Stimulated activated CD8-positive, alpha-beta memory T cell treated with anti-CD3 and anti-CD28 coated beads, Interleukin-15, amount 100 ng/mL, for 24 hours (primary cell): Measurements from ENCODE around the gene CARM1.
"Not testable (repeated sequence)": the region's sequence is repeated elsewhere in the genome, so short reads cannot be mapped to it uniquely, and the experiment has no call there.

ENCODE experiments used
- DNase-seq: peaks from one replicate; pipeline ENCODE4 v3.0.0-alpha.2; 2020; ENCODE audit warnings: low read depth

Gene CARM1

DNA sequence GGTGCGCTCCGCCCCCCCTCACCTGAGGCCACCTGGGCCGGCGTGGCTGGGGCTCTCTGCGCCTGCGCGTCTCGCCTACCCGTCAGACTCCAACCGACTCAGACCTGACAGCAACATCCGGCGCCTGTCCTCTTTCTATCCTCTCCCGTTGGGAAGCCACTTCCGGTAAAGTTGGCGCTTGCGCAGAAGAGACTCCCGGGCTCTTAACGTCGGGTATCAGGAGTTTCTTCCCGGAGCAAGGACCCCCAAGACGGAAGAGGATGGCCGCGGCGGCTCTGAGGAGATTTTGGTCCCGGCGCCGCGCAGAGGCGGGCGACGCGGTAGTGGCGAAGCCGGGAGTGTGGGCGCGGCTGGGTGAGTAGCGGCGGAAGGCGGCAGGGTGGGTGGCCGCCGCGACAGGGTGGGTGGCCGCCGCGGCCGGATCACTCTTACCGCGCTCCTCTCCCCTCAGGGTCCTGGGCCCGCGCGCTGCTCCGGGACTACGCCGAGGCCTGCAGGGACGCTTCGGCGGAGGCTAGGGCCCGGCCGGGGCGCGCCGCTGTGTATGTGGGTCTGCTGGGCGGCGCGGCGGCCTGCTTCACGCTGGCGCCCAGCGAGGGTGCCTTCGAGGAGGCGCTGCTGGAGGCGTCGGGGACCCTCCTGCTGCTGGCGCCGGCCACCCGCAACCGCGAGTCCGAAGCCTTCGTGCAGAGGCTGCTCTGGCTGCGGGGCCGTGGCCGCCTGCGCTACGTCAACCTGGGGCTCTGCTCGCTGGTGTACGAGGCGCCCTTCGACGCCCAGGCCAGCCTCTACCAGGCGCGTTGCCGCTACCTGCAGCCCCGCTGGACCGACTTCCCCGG, 57.4 kb downstream of the CARM1 start, which contains the start of the genes TIMM29 and YIPF2:
Gene TIMM29, plus strand, starts transcription at position 249 of the 839 bp plus-strand sequence. Its CDS starts 12 bp downstream, at position 261.
Gene YIPF2, minus strand, starts transcription at position 77 of the 839 bp plus-strand sequence. CDS start 229 bp downstream, outside the sequence.
- DNase-seq, result peak; percentile 80

- DNase-seq, result no peak
Observed at GRCh38 chr19:10929402-10929794, 58.0 kb downstream of the CARM1 start.

DNA sequence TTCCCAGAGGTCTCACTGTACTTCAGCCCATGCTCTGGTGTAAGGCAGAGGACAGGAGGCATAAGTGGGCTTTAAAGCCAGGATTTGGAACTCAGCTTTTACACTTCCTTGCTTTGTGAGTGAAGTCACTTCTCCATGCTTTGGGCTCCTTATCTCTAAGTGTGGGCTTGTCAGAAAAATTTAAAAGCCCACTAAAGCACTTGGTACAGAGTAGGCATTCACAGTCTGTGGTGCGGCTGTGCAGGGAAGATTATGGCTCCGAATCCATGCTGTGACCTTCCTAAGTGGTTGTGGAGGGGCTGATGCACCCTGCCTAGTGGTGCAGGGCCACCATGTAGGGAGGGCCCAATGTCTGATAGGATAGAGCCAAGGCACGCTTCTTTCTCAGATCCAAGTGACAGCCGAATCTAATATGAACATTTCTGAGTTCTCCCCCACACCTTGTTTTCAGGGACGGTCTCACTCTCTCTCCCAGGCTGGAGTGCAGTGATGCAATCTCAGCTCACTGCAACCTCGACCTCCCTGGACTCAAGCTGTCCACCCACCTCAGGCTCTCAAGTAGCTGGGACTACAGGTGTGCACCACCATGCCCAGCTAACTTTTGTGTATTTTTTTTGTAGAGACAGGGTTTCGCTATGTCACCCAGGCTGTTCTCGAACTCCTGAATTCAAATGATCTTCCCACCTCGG, 64.2 kb downstream of the CARM1 start:
- DNase-seq, result no peak

DNA sequence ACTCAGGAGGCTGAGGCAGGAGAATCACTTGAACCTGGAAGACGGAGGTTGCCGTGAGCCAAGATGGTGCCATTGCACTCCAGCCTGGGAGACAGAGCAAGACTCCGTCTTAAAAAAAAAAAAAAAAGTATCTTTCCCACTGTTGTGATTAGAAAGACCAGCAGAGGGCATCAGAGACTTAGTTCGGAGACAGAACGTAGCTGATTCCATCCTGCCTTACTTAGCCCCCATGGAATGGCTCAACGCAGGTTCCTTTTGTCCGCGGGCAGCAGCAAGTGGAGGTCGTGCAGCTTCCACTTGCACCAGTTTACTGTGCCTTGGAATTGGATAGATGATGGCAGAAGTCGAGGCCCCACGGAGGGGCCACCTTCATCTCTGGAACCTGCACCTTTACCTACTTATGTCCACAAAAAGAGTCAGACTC, 65.3 kb downstream of the CARM1 start:
- DNase-seq, result no peak

DNA sequence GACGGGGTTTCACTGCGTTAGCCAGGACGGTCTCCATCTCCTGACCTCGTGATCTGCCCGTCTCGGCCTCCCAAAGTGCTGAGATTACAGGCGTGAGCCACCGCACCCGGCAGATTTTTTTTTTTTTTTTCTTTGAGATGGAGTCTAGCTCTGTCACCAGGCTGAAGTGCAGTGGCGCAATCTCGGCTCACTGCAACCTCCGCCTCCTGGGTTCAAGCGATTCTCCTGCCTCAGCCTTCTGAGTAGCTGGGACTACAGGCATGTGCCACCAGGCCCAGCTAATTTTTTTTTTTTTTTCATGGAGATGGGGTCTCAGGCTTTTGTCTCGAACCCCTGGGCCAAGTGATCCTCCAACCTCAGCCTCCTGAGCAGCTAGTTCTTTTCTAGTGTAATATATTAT, 70.3 kb downstream of the CARM1 start:
- DNase-seq, result not testable (repeated sequence)

- not testable (repeated sequence) for DNase-seq
Observed at GRCh38 chr19:10943412-10943811, 72.1 kb downstream of the CARM1 start.

DNA sequence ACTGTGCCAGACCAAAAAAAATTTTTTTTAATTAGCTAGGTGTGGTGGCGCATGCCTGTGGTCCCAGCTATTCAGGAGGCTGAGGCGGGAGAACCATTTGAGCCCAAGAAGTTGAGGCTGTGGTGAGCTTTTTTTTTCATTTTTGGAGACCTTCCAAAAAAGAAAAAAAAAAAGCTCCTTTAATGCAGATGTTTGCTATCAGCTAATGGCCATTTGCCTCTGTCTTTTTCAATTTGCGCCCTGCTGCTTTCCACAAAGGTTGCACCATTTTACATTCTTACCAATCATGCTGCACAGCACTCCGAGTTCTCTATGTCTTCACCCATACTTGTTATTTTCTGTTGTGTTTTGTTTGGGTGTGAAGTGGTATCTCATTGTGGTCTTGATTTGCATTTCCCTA, 73.9 kb downstream of the CARM1 start:
- DNase-seq, result no peak

- no peak for DNase-seq
Observed at GRCh38 chr19:10946958-10947657, 75.8 kb downstream of the CARM1 start.

- no peak for DNase-seq
Observed at GRCh38 chr19:10952809-10953208, 81.5 kb downstream of the CARM1 start.

- DNase-seq, result not testable (repeated sequence)
Observed at GRCh38 chr19:10959277-10959968, 88.1 kb downstream of the CARM1 start.

- DNase-seq, result peak; percentile 95
Observed at GRCh38 chr19:10960314-10961072, 89.1 kb downstream of the CARM1 start, which contains the start of gene SMARCA4. Gene SMARCA4 (plus strand): TSS chr19:10961030. CDS start chr19:10984152, 23,122 bp downstream.

- no peak for DNase-seq
Observed at GRCh38 chr19:10961073-10961860, 89.9 kb downstream of the CARM1 start.

- no peak for DNase-seq
Observed at GRCh38 chr19:10962863-10963262, 91.5 kb downstream of the CARM1 start.

DNA sequence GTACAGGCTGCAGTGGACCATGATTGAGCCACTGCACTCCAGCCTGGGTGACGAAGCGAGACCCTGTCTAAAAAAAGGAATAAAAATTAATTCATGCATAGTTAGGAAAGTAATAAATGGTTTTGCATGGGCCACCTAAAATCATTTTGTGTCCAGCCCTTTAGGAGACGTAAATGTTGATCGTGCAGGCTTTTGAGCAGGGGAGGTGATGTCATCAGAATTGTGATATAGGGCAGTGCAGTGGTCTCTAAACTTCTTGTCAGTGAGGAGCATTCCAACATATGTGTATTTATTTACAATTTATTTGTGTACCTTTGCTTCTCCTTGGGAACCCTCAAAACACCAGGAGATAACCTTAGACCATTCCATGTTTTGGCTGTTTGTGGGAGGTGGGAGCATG, 92.5 kb downstream of the CARM1 start:
- no peak for DNase-seq

GRCh38 chr19:10964903-10965302, 93.5 kb downstream of the CARM1 start:
- no peak for DNase-seq

- no peak for DNase-seq
Observed at GRCh38 chr19:10965398-10965797, 94.0 kb downstream of the CARM1 start.

DNA sequence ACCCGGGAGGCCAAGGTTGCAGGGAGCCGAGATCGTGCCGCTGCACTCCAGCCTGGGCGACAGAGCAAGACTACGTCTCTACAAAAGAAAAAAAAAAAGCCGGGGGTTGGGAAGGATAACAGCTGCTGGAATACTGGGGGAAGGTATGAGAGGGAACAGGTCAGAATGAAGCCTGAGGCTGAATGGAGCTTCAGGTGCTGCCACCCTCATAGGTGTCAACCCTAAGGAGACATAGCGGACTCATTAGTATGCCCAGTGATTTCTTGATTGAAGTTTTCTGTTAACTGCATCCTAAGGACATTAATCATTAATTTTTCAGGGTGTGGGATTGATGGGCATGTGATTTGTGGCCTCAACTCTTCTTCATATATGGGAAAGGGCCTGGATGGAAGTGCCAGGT, 95.5 kb downstream of the CARM1 start:
- no peak for DNase-seq

- no peak for DNase-seq
Observed at GRCh38 chr19:10968527-10969135, 97.3 kb downstream of the CARM1 start.

DNA sequence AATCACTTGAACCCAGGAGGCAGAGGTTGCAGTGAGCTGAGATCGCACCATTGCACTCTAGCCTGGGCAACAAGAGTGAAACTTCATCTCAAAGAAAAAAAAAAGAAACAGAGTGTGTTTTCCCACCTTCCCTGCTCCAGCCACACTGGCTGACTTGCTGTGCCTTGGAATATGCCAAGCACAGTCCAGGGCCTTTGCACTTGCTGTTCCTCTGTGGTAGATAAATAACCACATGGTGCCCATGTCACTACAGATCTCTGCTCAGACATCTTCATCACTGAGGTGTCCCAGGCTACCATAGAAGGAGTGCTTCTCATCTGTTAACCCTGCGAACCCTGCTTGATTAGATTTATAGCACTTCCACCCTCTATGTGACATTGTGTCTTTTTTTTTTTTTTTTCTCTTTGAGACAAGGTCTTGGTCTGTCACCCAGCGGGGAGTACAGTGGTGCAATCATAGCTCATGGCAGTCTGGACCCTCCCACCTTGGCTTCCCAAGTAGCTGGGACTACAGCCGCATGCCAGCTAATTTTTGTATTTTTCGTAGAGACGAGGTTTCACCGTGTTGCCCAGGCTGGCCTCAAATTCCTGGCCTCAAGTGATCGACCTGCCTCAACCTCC, 99.9 kb downstream of the CARM1 start:
- DNase-seq, result no peak
